ENCODE results near the gene CCDC51. TPM values are rescaled to one million over a fixed set of nuclear protein-coding genes. Genes with fewer than 3 reads are reported as not detected.
A peak's percentile ranks its signal among the peaks of the same experiment; 100 is the strongest.

Gene CCDC51
- total RNA-seq, 2 experiments from 2014 or later: 16.3 to 16.5 TPM

- no peak overlapping the region for H3K4me3 Mint-ChIP-seq
- ChIA-PET POLR2A (interaction anchor here (0.7 kb wide), 1 partner anchor 142 kb away, joined by 3 read pairs; no protein-coding TSS in a partner anchor), CTCF (interaction anchor here (1.2 to 7.3 kb wide), 3 partner anchors 11 to 103 kb away, joined by 3 to 47 read pairs (median 10); no protein-coding TSS in a partner anchor)
- H3K27me3 Mint-ChIP-seq (ENCODE audit: low read depth): no peaks in the 10 kb centered on the region
- ATAC-seq (no peak), DNase-seq (no peak)
- H3K27ac Mint-ChIP-seq: no peak overlapping the region
- H3K36me3 Mint-ChIP-seq (ENCODE audit: low read depth): no peaks in the 10 kb centered on the region
- H3K9me3 Mint-ChIP-seq (ENCODE audit: insufficient read depth): no peaks in the 10 kb centered on the region
- no peaks in the 10 kb centered on the region for H3K4me1 Mint-ChIP-seq (ENCODE audit: low read depth)
Observed at GRCh38 chr3:48411606-48412374, 28.1 kb downstream of the CCDC51 start.

- DNase-seq (no peak), ATAC-seq (no peak)
- POLR2A ChIA-PET: interaction anchor here (0.7 kb wide), 1 partner anchor 143 kb away, joined by 3 read pairs; no protein-coding TSS in a partner anchor
- CTCF ChIA-PET: interaction anchor here (1.2 to 7.3 kb wide), 3 partner anchors 11 to 104 kb away, joined by 3 to 47 read pairs (median 10); no protein-coding TSS in a partner anchor
- H3K27ac Mint-ChIP-seq: no peak overlapping the region
- no peaks in the 10 kb centered on the region for H3K9me3 Mint-ChIP-seq (ENCODE audit: insufficient read depth)
- H3K27me3 Mint-ChIP-seq (ENCODE audit: low read depth): no peaks in the 10 kb centered on the region
- H3K4me1 Mint-ChIP-seq (ENCODE audit: low read depth): no peaks in the 10 kb centered on the region
- no peak overlapping the region for H3K4me3 Mint-ChIP-seq
- H3K36me3 Mint-ChIP-seq (ENCODE audit: low read depth): no peaks in the 10 kb centered on the region
Observed at GRCh38 chr3:48411041-48411588, 28.8 kb downstream of the CCDC51 start.

GRCh38 chr3:48410205-48411040 is 29.5 kb downstream of the CCDC51 start:
- DNase-seq: no peak
- no peaks in the 10 kb centered on the region for H3K27me3 Mint-ChIP-seq (ENCODE audit: low read depth)
- H3K4me3 Mint-ChIP-seq: no peak overlapping the region
- no peak overlapping the region for H3K27ac Mint-ChIP-seq
- CTCF ChIA-PET: interaction anchor here (2.1 to 7.3 kb wide), 2 partner anchors 10 to 26 kb away, joined by 10 to 47 read pairs; no protein-coding TSS in a partner anchor
- POLR2A ChIA-PET: no interaction called here
- no peak for ATAC-seq
- no peaks in the 10 kb centered on the region for H3K36me3 Mint-ChIP-seq (ENCODE audit: low read depth)
- H3K4me1 Mint-ChIP-seq (ENCODE audit: low read depth): no peaks in the 10 kb centered on the region
- no peaks in the 10 kb centered on the region for H3K9me3 Mint-ChIP-seq (ENCODE audit: insufficient read depth)

GRCh38 chr3:48409291-48410201 is 30.4 kb downstream of the CCDC51 start:
- CTCF ChIA-PET: interaction anchor here (1.1 to 11.6 kb wide), 3 partner anchors 9 to 140 kb away, joined by 3 to 342 read pairs (median 3); partner anchors contain the start of gene PLXNB1
- H3K27me3 Mint-ChIP-seq (ENCODE audit: low read depth): no peaks in the 10 kb centered on the region
- ATAC-seq: no peak
- no peak overlapping the region for H3K27ac Mint-ChIP-seq
- POLR2A ChIA-PET: no interaction called here
- H3K4me3 Mint-ChIP-seq: no peak overlapping the region
- H3K9me3 Mint-ChIP-seq (ENCODE audit: insufficient read depth): no peaks in the 10 kb centered on the region
- H3K36me3 Mint-ChIP-seq (ENCODE audit: low read depth): no peaks in the 10 kb centered on the region
- no peaks in the 10 kb centered on the region for H3K4me1 Mint-ChIP-seq (ENCODE audit: low read depth)
- DNase-seq: no peak

- ATAC-seq: no peak
- DNase-seq: no peak
- H3K9me3 Mint-ChIP-seq (ENCODE audit: insufficient read depth): no peaks in the 10 kb centered on the region
- H3K4me3 Mint-ChIP-seq: no peak overlapping the region
- no peaks in the 10 kb centered on the region for H3K36me3 Mint-ChIP-seq (ENCODE audit: low read depth)
- no peaks in the 10 kb centered on the region for H3K27me3 Mint-ChIP-seq (ENCODE audit: low read depth)
- H3K4me1 Mint-ChIP-seq (ENCODE audit: low read depth): no peaks in the 10 kb centered on the region
- H3K27ac Mint-ChIP-seq: no peak overlapping the region
- CTCF ChIA-PET: interaction anchor here (1.1 to 11.6 kb wide), 3 partner anchors 8 to 140 kb away, joined by 3 to 342 read pairs (median 3); partner anchors contain the start of gene PLXNB1
- POLR2A ChIA-PET: no interaction called here
Observed at GRCh38 chr3:48408823-48409281, 31.1 kb downstream of the CCDC51 start.

GRCh38 chr3:48407542-48408099 is 32.3 kb downstream of the CCDC51 start:
- Mint-ChIP-seq H3K4me3 (no peak overlapping the region), H3K9me3 (ENCODE audit: insufficient read depth) (no peaks in the 10 kb centered on the region), H3K4me1 (ENCODE audit: low read depth) (no peaks in the 10 kb centered on the region), H3K27ac (no peak overlapping the region), H3K36me3 (ENCODE audit: low read depth) (no peaks in the 10 kb centered on the region), H3K27me3 (ENCODE audit: low read depth) (no peaks in the 10 kb centered on the region)
- ChIA-PET POLR2A (interaction anchor here (0.5 to 1.1 kb wide), 2 partner anchors 10 to 13 kb away, joined by 3 to 5 read pairs; no protein-coding TSS in a partner anchor), CTCF (interaction anchor here (0.8 to 11.6 kb wide), 3 partner anchors 26 to 150 kb away, joined by 3 to 342 read pairs (median 3); partner anchors contain the start of gene PLXNB1)
- no peak for ATAC-seq
- DNase-seq: no peak

- Mint-ChIP-seq H3K27me3 (ENCODE audit: low read depth) (no peaks in the 10 kb centered on the region), H3K9me3 (ENCODE audit: insufficient read depth) (no peaks in the 10 kb centered on the region), H3K4me3 (no peak overlapping the region), H3K27ac (peak overlapping the region; percentile 43), H3K36me3 (ENCODE audit: low read depth) (no peaks in the 10 kb centered on the region), H3K4me1 (ENCODE audit: low read depth) (no peaks in the 10 kb centered on the region)
- ChIA-PET CTCF (interaction anchor here (1.4 to 11.6 kb wide), 2 partner anchors 27 to 135 kb away, joined by 3 to 342 read pairs; partner anchors contain the start of gene PLXNB1), POLR2A (interaction anchor here (0.5 to 1.1 kb wide), 2 partner anchors 11 to 101 kb away, joined by 3 to 5 read pairs; no protein-coding TSS in a partner anchor)
- DNase-seq: no peak
- ATAC-seq: no peak
Observed at GRCh38 chr3:48406443-48407431, 33.2 kb downstream of the CCDC51 start.

- H3K9me3 Mint-ChIP-seq (ENCODE audit: insufficient read depth): no peaks in the 10 kb centered on the region
- no peaks in the 10 kb centered on the region for H3K27me3 Mint-ChIP-seq (ENCODE audit: low read depth)
- POLR2A ChIA-PET: no interaction called here
Observed at GRCh38 chr3:48405971-48406370, 33.9 kb downstream of the CCDC51 start.

GRCh38 chr3:48405343-48405881 is 34.5 kb downstream of the CCDC51 start:
- Mint-ChIP-seq H3K36me3 (ENCODE audit: low read depth) (no peaks in the 10 kb centered on the region), H3K4me3 (no peak overlapping the region), H3K27me3 (ENCODE audit: low read depth) (no peaks in the 10 kb centered on the region), H3K4me1 (ENCODE audit: low read depth) (no peaks in the 10 kb centered on the region), H3K9me3 (ENCODE audit: insufficient read depth) (no peaks in the 10 kb centered on the region), H3K27ac (no peak overlapping the region)
- CTCF ChIA-PET: interaction anchor here (11.6 kb wide), 1 partner anchor 28 kb away, joined by 342 read pairs; the partner anchor contains the start of gene PLXNB1
- POLR2A ChIA-PET: interaction anchor here (1.2 kb wide), 1 partner anchor 34 kb away, joined by 4 read pairs; the partner anchor contains the start of genes CCDC51 and TMA7
- DNase-seq (no peak), ATAC-seq (no peak)

More at GRCh38 chr3:48405971-48406370, 33.9 kb downstream of the CCDC51 start:
- Mint-ChIP-seq H3K4me3 (no peak overlapping the region), H3K4me1 (ENCODE audit: low read depth) (no peaks in the 10 kb centered on the region), H3K36me3 (ENCODE audit: low read depth) (no peaks in the 10 kb centered on the region), H3K27ac (no peak overlapping the region)
- CTCF ChIA-PET: interaction anchor here (11.6 kb wide), 1 partner anchor 28 kb away, joined by 342 read pairs; the partner anchor contains the start of gene PLXNB1
- ATAC-seq (no peak), DNase-seq (no peak)

Measured in activated CD8-positive, alpha-beta T cell treated with anti-CD3 and anti-CD28 coated beads, Interleukin-2, amount 10 ng/mL, durations not matched to agents 7 days and 5 days (primary cell).